Immature natural killer cell (primary cell): ENCODE results near the gene DRGX. TPM values are rescaled to one million over a fixed set of nuclear protein-coding genes. Genes with fewer than 3 reads are reported as not detected.

Experiments
- DNase-seq, 3 donors: peaks; one replicate each; pipeline ENCODE4 v3.0.0; 2022; ENCODE audit warnings: mixed read lengths in 1 of 3
- H3K27ac Mint-ChIP-seq, 6 donors: one replicate each; pipeline ENCODE4 v1.8.0; 2020; ENCODE audit warnings: mixed read lengths in 6 of 6, mild to moderate bottlenecking in 5 of 6, inconsistent platforms in 4 of 6, moderate library complexity in 3 of 6
- H3K27me3 Mint-ChIP-seq, 3 donors: one replicate each; pipeline ENCODE4 v1.8.0; 2020 to 2021; ENCODE audit warnings: low read depth in 3 of 3, mild to moderate bottlenecking in 3 of 3, mixed read lengths in 3 of 3, moderate library complexity in 3 of 3, inconsistent platforms in 1 of 3
- H3K36me3 Mint-ChIP-seq, 3 donors: one replicate each; pipeline ENCODE4 v1.8.0; 2020; ENCODE audit warnings: mixed read lengths in 3 of 3, inconsistent platforms in 2 of 3, mild to moderate bottlenecking in 2 of 3
- H3K4me1 Mint-ChIP-seq, 2 donors: one replicate each; pipeline ENCODE4 v1.8.0; 2020; ENCODE audit warnings: inconsistent platforms in 2 of 2, mild to moderate bottlenecking in 2 of 2, mixed read lengths in 2 of 2, moderate library complexity in 1 of 2
- H3K4me3 Mint-ChIP-seq, 5 donors: one replicate each; pipeline ENCODE4 v1.8.0; 2020; ENCODE audit warnings: mild to moderate bottlenecking in 5 of 5, mixed read lengths in 5 of 5, inconsistent platforms in 3 of 5, moderate library complexity in 3 of 5
- H3K9me3 Mint-ChIP-seq, 6 donors: one replicate each; pipeline ENCODE4 v1.8.0; 2020; ENCODE audit warnings: mild to moderate bottlenecking in 6 of 6, mixed read lengths in 6 of 6, inconsistent platforms in 4 of 6, moderate library complexity in 3 of 6
- polyA plus RNA-seq, 3 donors: library from polyadenylated mRNA; unstranded; fragments of 300-500 nt; fragmentation: Illumina TruSeq; gene quantifications; one replicate each; pipeline ENCODE4 v1.2.3, GENCODE V29; 2021

DRGX gene
- polyA plus RNA-seq, 3 donors from 2014 or later = not detected

- Mint-ChIP-seq H3K4me1 (no peaks in the 10 kb centered on the region), H3K36me3 (no peaks in the 10 kb centered on the region), H3K27me3 (peaks cover 3 to 16% (median 6%) of the 10 kb centered on the region in 3 donors), H3K9me3 (no peaks in the 10 kb centered on the region), H3K4me3 (no peak overlapping the region), H3K27ac (no peak overlapping the region)
- no peak for DNase-seq
Measured at GRCh38 chr10:49384268-49384953, 11.5 kb downstream of the DRGX start.

DNA sequence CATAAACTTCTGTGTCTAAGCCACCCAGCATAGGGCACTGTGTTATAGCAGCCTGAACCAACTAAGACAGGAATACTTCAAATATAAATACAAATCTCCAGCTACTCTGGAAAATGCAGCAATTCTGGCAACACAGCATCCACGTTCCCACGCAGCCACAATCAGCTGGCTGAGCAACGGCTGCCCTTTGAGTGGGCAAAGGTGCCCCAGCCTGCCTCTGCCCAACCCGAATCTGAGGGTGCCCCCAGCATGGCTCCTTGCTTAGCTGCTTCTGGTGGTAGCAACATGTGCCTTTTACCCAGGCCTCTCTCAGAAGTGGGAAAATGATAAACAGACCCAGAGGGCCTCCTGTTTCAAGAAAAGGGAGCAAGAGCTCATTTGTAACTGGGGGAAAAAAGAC lies 12.0 kb downstream of the DRGX start:
- Mint-ChIP-seq H3K27me3 (peaks cover 3 to 13% (median 6%) of the 10 kb centered on the region in 3 donors), H3K36me3 (no peaks in the 10 kb centered on the region)

DNA sequence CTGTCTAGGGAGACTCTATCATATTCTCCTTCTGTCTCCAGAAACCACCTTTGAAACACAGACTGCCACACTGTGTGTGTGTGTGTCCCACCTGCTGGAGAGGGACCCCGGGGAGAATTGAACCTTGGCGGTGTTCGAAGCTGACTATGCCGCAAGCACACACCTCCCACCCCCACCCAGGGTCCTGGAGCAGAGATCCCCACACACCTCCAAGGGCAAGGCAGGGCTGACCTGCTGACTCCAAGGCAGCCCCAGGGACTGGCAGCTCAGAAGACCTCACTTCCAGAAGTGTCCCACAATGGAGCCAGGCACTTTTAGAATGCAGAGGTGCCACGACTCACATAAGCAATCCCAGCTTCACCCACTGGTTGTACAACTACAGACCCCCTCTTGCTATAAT lies 13.1 kb downstream of the DRGX start:
- H3K27me3 Mint-ChIP-seq = peaks cover 3 to 6% (median 3%) of the 10 kb centered on the region in 3 donors
- no peaks in the 10 kb centered on the region for H3K36me3 Mint-ChIP-seq
- no peak overlapping the region for H3K27ac Mint-ChIP-seq
- no peaks in the 10 kb centered on the region for H3K9me3 Mint-ChIP-seq
- DNase-seq = no peak
- no peaks in the 10 kb centered on the region for H3K4me1 Mint-ChIP-seq
- no peak overlapping the region for H3K4me3 Mint-ChIP-seq

More for the DNA sequence above, 12.0 kb downstream of the DRGX start:
- no peak for DNase-seq
- no peak overlapping the region for H3K27ac Mint-ChIP-seq
- no peaks in the 10 kb centered on the region for H3K9me3 Mint-ChIP-seq
- no peaks in the 10 kb centered on the region for H3K4me1 Mint-ChIP-seq
- H3K4me3 Mint-ChIP-seq = no peak overlapping the region

DNA sequence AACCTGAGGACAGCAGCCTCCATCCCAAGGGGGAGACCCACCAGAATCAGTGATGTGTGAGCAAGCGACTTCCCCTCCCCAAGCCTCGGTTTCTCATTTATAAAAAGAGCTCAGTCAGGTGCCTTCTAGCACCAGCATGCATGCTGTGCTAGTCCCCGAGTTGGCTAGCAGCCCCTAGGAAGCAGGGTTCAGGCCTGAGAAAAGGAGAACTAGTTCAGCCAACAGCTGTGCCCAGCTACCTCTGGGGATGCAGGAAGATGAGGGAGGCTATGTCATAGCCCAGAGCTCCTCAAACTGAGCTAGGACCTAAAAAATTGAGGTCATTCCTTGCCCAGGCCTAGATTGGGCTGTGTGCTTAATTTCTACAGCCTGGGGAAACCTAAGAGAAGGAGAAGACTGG lies 13.7 kb downstream of the DRGX start:
- H3K27me3 Mint-ChIP-seq = peaks cover 3 to 6% (median 3%) of the 10 kb centered on the region in 3 donors
- no peaks in the 10 kb centered on the region for H3K9me3 Mint-ChIP-seq
- no peak overlapping the region for H3K27ac Mint-ChIP-seq
- no peaks in the 10 kb centered on the region for H3K36me3 Mint-ChIP-seq
- H3K4me3 Mint-ChIP-seq = no peak overlapping the region
- DNase-seq = no peak
- H3K4me1 Mint-ChIP-seq = no peaks in the 10 kb centered on the region

- no peaks in the 10 kb centered on the region for H3K36me3 Mint-ChIP-seq
- peak overlapping the region in 1 of 6 donors; percentile 20 for H3K27ac Mint-ChIP-seq
- no peak overlapping the region for H3K4me3 Mint-ChIP-seq
- no peaks in the 10 kb centered on the region for H3K4me1 Mint-ChIP-seq
- no peaks in the 10 kb centered on the region for H3K9me3 Mint-ChIP-seq
- DNase-seq = no peak
- peaks cover 3 to 11% (median 3%) of the 10 kb centered on the region in 3 donors for H3K27me3 Mint-ChIP-seq
Measured at GRCh38 chr10:49381111-49381900, 14.6 kb downstream of the DRGX start.

DNA sequence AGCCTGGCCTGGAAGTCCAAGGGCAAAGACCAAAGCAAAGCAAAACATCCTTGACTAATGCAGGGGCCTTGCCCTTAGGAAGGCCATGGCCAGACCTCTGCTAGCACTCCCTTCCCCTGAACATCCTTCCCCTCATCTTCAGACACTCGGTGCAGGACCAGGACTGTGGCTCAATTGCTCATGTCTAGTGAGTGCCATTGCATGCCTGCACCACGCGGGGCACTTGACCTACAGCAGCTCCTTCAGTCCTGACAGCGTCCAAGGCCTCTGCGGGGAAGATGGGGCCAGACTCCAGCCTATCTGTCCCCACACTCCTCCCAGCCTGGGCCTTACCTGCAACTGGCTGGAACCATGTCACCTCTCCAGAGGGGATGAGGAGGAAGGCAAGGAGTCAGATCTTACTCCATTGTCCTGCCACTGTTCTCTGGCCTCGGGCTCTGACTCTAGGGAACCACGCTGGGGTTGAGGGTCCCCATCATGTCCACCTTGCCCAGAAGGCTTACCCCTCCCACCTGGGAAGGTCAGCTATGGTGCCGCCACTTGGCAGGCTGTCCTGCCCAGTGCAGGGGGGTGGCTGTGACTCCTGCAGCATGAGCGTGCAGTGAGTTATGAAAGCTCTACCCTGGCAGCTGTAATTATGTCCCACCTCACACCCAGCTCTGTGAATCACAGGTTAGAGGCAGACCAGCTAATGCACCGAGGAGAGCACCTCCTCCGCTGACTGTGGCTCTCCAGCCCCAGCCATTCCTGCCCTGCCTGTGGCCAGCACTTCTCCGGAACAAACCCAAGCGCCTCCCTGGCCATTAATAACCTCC lies 16.1 kb downstream of the DRGX start:
- DNase-seq = no peak
- Mint-ChIP-seq H3K4me3 (no peak overlapping the region), H3K4me1 (no peaks in the 10 kb centered on the region), H3K36me3 (no peaks in the 10 kb centered on the region), H3K9me3 (no peaks in the 10 kb centered on the region), H3K27me3 (peaks cover 3 to 10% (median 3%) of the 10 kb centered on the region in 3 donors), H3K27ac (no peak overlapping the region)

DNA sequence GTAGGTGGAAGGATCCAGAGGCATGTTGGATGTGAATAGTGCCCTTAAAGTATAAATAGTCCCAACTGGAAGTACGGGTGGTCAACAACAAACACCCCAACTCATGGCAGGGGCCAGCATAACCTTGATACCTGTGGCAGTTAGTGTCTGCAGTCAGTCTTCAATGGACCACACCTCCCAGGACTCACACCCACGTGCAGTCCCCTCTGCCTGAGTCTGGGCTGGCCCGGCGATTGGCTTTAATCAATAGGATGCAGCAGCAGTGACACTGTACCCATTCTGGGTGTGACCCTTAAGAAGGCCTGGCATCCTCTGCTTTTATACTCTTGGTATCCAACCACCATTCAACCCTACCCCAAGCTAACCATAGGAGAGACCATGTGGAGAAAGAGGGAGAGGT lies 18.6 kb downstream of the DRGX start:
- Mint-ChIP-seq H3K27me3 (peaks cover 1 to 15% (median 3%) of the 10 kb centered on the region in 3 donors), H3K9me3 (no peaks in the 10 kb centered on the region), H3K27ac (no peak overlapping the region), H3K36me3 (no peaks in the 10 kb centered on the region), H3K4me3 (no peak overlapping the region), H3K4me1 (no peaks in the 10 kb centered on the region)
- DNase-seq = no peak

DNA sequence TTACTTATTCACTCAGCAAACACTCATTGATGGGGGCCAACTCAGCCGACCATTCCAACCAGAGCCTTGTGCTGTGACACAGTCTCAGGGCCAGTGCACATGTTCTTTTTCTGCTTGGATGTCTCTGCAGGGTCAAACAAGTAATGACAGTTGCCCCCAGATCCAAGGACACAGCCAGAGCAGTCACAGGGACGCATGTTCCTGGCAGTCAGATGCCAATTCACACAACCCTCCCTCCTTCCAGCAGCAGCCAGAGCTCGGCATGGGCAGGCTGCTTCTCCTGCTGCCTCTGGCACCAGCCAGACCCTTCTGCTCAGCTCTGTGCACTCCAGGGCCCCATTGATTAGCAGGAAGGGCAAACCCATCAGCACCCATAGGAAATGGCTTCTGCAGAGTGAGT lies 20.3 kb downstream of the DRGX start:
- Mint-ChIP-seq H3K27me3 (peaks cover 3 to 15% (median 3%) of the 10 kb centered on the region in 3 donors), H3K27ac (no peak overlapping the region), H3K4me1 (no peaks in the 10 kb centered on the region), H3K36me3 (no peaks in the 10 kb centered on the region), H3K4me3 (no peak overlapping the region), H3K9me3 (no peaks in the 10 kb centered on the region)
- DNase-seq = no peak

DNA sequence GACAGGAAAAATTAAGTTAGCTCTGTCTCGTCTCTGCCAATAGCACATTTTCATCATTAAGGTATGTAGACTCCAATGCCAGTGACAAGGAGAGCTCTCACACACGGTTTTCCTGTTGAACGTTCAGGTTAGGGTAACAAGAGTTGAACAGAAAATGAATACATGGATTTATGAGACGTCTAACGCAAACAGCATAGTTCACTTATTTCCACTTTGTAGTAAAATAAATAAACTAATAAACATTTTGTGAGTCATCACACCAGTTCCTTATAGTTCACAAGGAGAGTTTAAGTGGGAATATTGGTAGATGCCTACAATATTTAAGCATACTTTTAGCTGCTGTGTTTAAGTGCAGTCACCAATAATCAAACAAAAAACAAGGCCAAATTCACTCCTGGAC lies 21.1 kb downstream of the DRGX start:
- H3K4me3 Mint-ChIP-seq = no peak overlapping the region
- no peak for DNase-seq
- H3K9me3 Mint-ChIP-seq = no peaks in the 10 kb centered on the region
- no peaks in the 10 kb centered on the region for H3K4me1 Mint-ChIP-seq
- H3K36me3 Mint-ChIP-seq = no peaks in the 10 kb centered on the region
- peaks cover 0 to 15% (median 3%) of the 10 kb centered on the region in 3 donors for H3K27me3 Mint-ChIP-seq
- no peak overlapping the region for H3K27ac Mint-ChIP-seq

DNA sequence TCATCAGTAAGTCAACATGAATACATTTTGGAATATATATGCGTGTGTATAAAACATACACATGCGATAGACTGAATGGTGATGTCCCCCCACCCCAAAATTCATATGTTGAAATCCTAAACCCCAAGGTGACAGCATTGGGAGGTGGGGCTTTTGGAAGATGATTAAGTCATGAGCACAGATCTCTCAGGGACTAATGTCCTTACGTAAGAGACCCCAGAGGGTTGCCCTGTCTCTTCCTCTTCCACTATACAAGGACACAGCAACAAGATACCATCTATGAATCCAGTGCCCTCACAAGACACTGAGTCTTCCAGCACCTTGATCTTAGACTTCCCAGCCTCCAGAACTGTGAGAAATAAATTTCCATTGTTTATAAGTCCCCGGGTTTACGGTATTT lies 22.5 kb downstream of the DRGX start:
- no peak for DNase-seq
- no peak overlapping the region for H3K4me3 Mint-ChIP-seq
- H3K9me3 Mint-ChIP-seq = no peaks in the 10 kb centered on the region
- H3K36me3 Mint-ChIP-seq = no peaks in the 10 kb centered on the region
- peaks cover 0 to 17% (median 5%) of the 10 kb centered on the region in 3 donors for H3K27me3 Mint-ChIP-seq
- no peaks in the 10 kb centered on the region for H3K4me1 Mint-ChIP-seq
- H3K27ac Mint-ChIP-seq = no peak overlapping the region

- Mint-ChIP-seq H3K4me3 (no peak overlapping the region), H3K9me3 (no peaks in the 10 kb centered on the region), H3K36me3 (no peaks in the 10 kb centered on the region), H3K27ac (no peak overlapping the region), H3K27me3 (peaks cover 0 to 17% (median 5%) of the 10 kb centered on the region in 3 donors), H3K4me1 (no peaks in the 10 kb centered on the region)
- DNase-seq = no peak
Measured at GRCh38 chr10:49371967-49372366, 23.9 kb downstream of the DRGX start.

DNA sequence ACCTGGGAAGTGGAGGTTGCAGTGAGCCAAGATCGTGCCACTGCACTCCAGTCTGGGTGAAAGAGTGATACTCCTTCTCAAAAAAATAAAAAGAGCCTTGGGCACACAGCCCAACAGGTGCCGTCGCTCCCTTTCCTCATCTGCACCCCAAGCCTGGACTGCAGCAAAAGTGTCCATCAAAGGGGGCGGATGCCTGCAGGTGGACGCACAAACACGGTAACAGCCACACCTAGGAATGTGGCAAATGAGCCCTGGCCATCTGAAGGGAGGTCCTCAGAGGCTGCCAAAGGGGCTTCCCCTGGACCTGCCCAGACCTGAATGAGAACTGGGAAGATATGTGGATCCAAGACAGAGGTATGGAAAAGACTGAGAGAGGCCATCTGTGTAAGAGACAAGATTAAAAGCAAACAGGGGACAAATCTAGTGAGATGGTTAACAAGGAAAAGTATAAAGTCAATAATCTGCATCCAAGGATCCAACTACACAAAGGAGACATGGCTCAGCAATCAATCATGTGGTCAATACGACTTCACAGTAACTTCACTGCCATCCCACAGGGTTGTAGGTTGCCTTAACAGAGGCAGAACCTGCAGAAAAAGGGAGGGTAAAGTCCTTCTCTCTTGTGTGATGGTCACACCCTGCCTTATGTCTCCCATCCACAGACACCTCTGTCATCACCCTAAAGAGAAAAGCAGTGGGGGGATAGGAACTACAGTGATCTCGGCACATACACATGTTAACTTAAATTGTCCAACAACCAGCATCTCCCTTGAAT lies 25.4 kb downstream of the DRGX start:
- H3K36me3 Mint-ChIP-seq = no peaks in the 10 kb centered on the region
- no peak for DNase-seq
- H3K4me1 Mint-ChIP-seq = no peaks in the 10 kb centered on the region
- H3K9me3 Mint-ChIP-seq = no peaks in the 10 kb centered on the region
- H3K27ac Mint-ChIP-seq = no peak overlapping the region
- peaks cover 0 to 9% (median 5%) of the 10 kb centered on the region in 3 donors for H3K27me3 Mint-ChIP-seq
- H3K4me3 Mint-ChIP-seq = no peak overlapping the region
